HEK293 (cell line): ENCODE results near the gene C6orf89.

Experiments used
- CTCF ChIA-PET: fragments of 350-600 bp; formaldehyde crosslinking; extraction: SDS; loops from one replicate; lab custom pipeline; 2021; ENCODE audit warnings: antibody characterized with exemption; lab: Yijun Ruan, JAX
- POLR2A ChIA-PET: fragments of 300-600 bp; formaldehyde crosslinking; extraction: SDS; loops from one replicate; lab custom pipeline; 2020; ENCODE audit warnings: antibody characterized with exemption, inconsistent platforms; lab: Yijun Ruan, JAX
- H3K27ac ChIP-seq: fragments of 200-500 bp; sonication (Bioruptor generic); 2 replicates; pipeline ENCODE4 v1.5.1; 2014; ENCODE audit warnings: low read depth, low read length, control low read depth, inconsistent platforms; ENCODE audit errors: extremely low read depth
- H3K36me3 ChIP-seq, 2 experiments: fragments of 200-500 bp in 1 of 2; sonication (Bioruptor generic) in 1 of 2; 1 replicate in 1 of 2; 2 replicates in 1 of 2; pipeline ENCODE4 v1.5.1; 2014 to 2017; ENCODE audit warnings: inconsistent platforms in 2 of 2, low read length in 2 of 2; ENCODE audit not compliant: control insufficient read depth in 2 of 2, insufficient read depth in 1 of 2
- H3K4me1 ChIP-seq: fragments of 200-500 bp; sonication (Bioruptor generic); 2 replicates; pipeline ENCODE4 v1.5.1; 2014; ENCODE audit warnings: mild to moderate bottlenecking, low read length, inconsistent platforms; ENCODE audit not compliant: control insufficient read depth, insufficient read depth
- H3K4me3 ChIP-seq: 2 replicates; pipeline ENCODE4 v1.5.1; 2011; ENCODE audit warnings: low read depth, mild to moderate bottlenecking, control low read depth, low read length, moderate library complexity
- H3K9me3 ChIP-seq: fragments of 200-500 bp; sonication (Bioruptor generic); 2 replicates; pipeline ENCODE4 v1.5.1; 2014; ENCODE audit warnings: low read depth, low read length, inconsistent platforms; ENCODE audit not compliant: control insufficient read depth, insufficient read depth
- GLIS2 ChIP-seq: fragments of 450-650 bp; formaldehyde crosslinking; IDR thresholded peaks from 2 replicates; pipeline ENCODE4 v1.5.1; 2016; ENCODE audit warnings: missing biosample characterization, missing genetic modification characterization
- KLF9 ChIP-seq: fragments of 450-650 bp; formaldehyde crosslinking; IDR thresholded peaks from 2 replicates; pipeline ENCODE4 v1.5.1; 2016; ENCODE audit warnings: missing biosample characterization, missing genetic modification characterization, low read depth
- PRDM10 ChIP-seq: fragments of 450-650 bp; formaldehyde crosslinking; IDR thresholded peaks from 2 replicates; pipeline ENCODE4 v1.5.1; 2016; ENCODE audit warnings: missing biosample characterization, missing genetic modification characterization
- SETDB1 ChIP-seq: IDR thresholded peaks from one replicate; pipeline ENCODE4 v1.6.1; 2017; ENCODE audit warnings: mild to moderate bottlenecking, low read length, moderate library complexity, mixed read lengths; ENCODE audit not compliant: insufficient read length
- ZBTB20 ChIP-seq: fragments of 450-650 bp; formaldehyde crosslinking; IDR thresholded peaks from 2 replicates; pipeline ENCODE4 v1.5.1; 2016; ENCODE audit warnings: missing biosample characterization, missing genetic modification characterization
- ZBTB7A ChIP-seq: fragments of 450-650 bp; formaldehyde crosslinking; IDR thresholded peaks from 2 replicates; pipeline ENCODE4 v1.5.1; 2016; ENCODE audit warnings: low read depth, missing biosample characterization, missing genetic modification characterization
- ZNF148 ChIP-seq: fragments of 450-650 bp; formaldehyde crosslinking; IDR thresholded peaks from 2 replicates; pipeline ENCODE4 v1.5.0; 2017; ENCODE audit warnings: missing biosample characterization, missing genetic modification characterization, borderline replicate concordance
- ZNF157 ChIP-seq: fragments of 450-650 bp; formaldehyde crosslinking; IDR thresholded peaks from 2 replicates; pipeline ENCODE4 v1.5.1; 2016; ENCODE audit warnings: missing biosample characterization, missing genetic modification characterization
- ZNF354C ChIP-seq: fragments of 450-650 bp; formaldehyde crosslinking; IDR thresholded peaks from 2 replicates; pipeline ENCODE4 v1.5.1; 2016; ENCODE audit warnings: missing biosample characterization, missing genetic modification characterization, low read depth, borderline replicate concordance
- ZNF391 ChIP-seq: fragments of 450-650 bp; formaldehyde crosslinking; IDR thresholded peaks from 2 replicates; pipeline ENCODE4 v1.5.1; 2016; ENCODE audit warnings: low read depth, missing biosample characterization, missing genetic modification characterization, borderline replicate concordance
- ZNF510 ChIP-seq: fragments of 450-650 bp; formaldehyde crosslinking; IDR thresholded peaks from 2 replicates; pipeline ENCODE4 v1.5.1; 2018; ENCODE audit warnings: mild to moderate bottlenecking, missing genetic modification characterization, missing biosample characterization; ENCODE audit not compliant: insufficient replicate concordance
- ZNF513 ChIP-seq: fragments of 450-650 bp; IDR thresholded peaks from 2 replicates; pipeline ENCODE4 v1.5.1; 2018; ENCODE audit warnings: missing biosample characterization, missing genetic modification characterization
- ZNF529 ChIP-seq: fragments of 450-650 bp; formaldehyde crosslinking; IDR thresholded peaks from 2 replicates; pipeline ENCODE4 v1.5.1; 2017; ENCODE audit warnings: missing genetic modification characterization, missing biosample characterization; ENCODE audit not compliant: insufficient replicate concordance
- ZNF580 ChIP-seq: fragments of 450-650 bp; formaldehyde crosslinking; IDR thresholded peaks from 2 replicates; pipeline ENCODE4 v1.5.1; 2016; ENCODE audit warnings: missing biosample characterization, missing genetic modification characterization
- ZNF623 ChIP-seq: fragments of 450-650 bp; formaldehyde crosslinking; IDR thresholded peaks from 2 replicates; pipeline ENCODE4 v1.5.1; 2016; ENCODE audit warnings: missing biosample characterization, missing genetic modification characterization
- ZNF654 ChIP-seq: fragments of 450-650 bp; formaldehyde crosslinking; IDR thresholded peaks from 2 replicates; pipeline ENCODE4 v1.5.1; 2016; ENCODE audit warnings: low read depth, missing biosample characterization, missing genetic modification characterization
- ZNF670 ChIP-seq: fragments of 450-650 bp; formaldehyde crosslinking; IDR thresholded peaks from 2 replicates; pipeline ENCODE4 v1.5.1; 2016; ENCODE audit warnings: missing biosample characterization, missing genetic modification characterization, low read depth
- ZNF76 ChIP-seq: fragments of 450-650 bp; formaldehyde crosslinking; IDR thresholded peaks from 2 replicates; pipeline ENCODE4; 2016; ENCODE audit warnings: low read depth, missing biosample characterization, missing genetic modification characterization, borderline replicate concordance
- ZNF768 ChIP-seq: fragments of 450-650 bp; formaldehyde crosslinking; IDR thresholded peaks from 2 replicates; pipeline ENCODE4 v1.5.1; 2018; ENCODE audit warnings: missing biosample characterization, mild to moderate bottlenecking, missing genetic modification characterization
- TF ChIP-seq, protein P1 (sequence below): fragments of 450-650 bp; formaldehyde crosslinking; IDR thresholded peaks from 2 replicates; pipeline ENCODE4 v1.5.1; 2017; ENCODE audit warnings: missing biosample characterization, mild to moderate bottlenecking, missing genetic modification characterization, moderate library complexity
- TF ChIP-seq, protein P2 (sequence below): fragments of 450-650 bp; formaldehyde crosslinking; IDR thresholded peaks from 2 replicates; pipeline ENCODE4 v1.5.1; 2016; ENCODE audit warnings: missing biosample characterization, missing genetic modification characterization

The C6orf89 gene

DNA sequence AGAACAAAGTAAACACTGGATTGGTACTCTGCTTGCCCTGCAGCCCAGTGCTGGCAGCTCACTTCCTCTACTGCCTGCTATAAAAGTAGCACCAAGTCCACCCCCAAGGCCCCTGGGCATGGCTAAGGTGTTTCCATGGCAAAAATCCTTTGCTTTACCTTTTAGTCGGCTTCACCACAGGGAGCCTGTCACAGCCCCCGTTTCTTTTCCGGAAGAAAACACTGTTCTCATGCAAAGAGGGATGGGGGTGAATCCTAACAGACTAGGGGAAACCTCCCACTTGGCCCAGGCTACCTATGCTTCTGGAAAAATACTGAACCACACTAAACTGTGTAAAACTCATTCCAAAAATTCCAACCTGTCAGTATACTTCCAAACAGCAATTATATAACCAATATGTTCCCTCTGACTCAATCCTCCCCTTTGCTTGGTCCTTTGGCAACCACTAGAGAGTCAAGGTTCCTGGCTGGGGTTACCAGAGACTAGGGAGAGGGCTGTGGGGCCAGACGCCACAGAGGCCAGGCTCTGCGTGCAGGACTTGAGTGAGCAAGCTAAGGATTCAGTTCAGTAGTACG lies 27.3 kb upstream of the C6orf89 start:
- Histone ChIP-seq H3K36me3 (peaks cover 7 to 76% of the 10 kb centered on the region in 2 experiments; a peak in 2 of 3 replicates), H3K9me3 (no peaks in the 10 kb centered on the region), H3K4me3 (no peak overlapping the region), H3K27ac (no peak overlapping the region), H3K4me1 (no peaks in the 10 kb centered on the region)
- TF ChIP-seq ZNF510 (tag by site-specific recombination) (no peak), ZNF391 (tag by site-specific recombination) (no peak), PRDM10 (tag by site-specific recombination) (peak; percentile 90), SETDB1 (no peak), ZNF670 (tag by site-specific recombination) (no peak)
- TF ChIP-seq, protein P1, sequence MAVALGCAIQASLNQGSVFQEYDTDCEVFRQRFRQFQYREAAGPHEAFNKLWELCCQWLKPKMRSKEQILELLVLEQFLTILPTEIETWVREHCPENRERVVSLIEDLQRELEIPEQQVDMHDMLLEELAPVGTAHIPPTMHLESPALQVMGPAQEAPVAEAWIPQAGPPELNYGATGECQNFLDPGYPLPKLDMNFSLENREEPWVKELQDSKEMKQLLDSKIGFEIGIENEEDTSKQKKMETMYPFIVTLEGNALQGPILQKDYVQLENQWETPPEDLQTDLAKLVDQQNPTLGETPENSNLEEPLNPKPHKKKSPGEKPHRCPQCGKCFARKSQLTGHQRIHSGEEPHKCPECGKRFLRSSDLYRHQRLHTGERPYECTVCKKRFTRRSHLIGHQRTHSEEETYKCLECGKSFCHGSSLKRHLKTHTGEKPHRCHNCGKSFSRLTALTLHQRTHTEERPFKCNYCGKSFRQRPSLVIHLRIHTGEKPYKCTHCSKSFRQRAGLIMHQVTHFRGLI (tag by site-specific recombination), result no peak
- ChIA-PET POLR2A (interaction anchor here (0.7 kb wide), 1 partner anchor 17 kb away, joined by 3 read pairs; the partner anchor contains the start of gene PPIL1), CTCF (interaction anchor here (1.4 to 2.3 kb wide), 2 partner anchors 10 to 14 kb away, joined by 4 to 10 read pairs; no protein-coding TSS in a partner anchor)

- CTCF ChIA-PET, result interaction anchor here (1.0 to 2.6 kb wide), 5 partner anchors 9 to 158 kb away, joined by 3 to 21 read pairs (median 4); no protein-coding TSS in a partner anchor
- H3K27ac ChIP-seq, result no peak overlapping the region
- H3K36me3 ChIP-seq, result peaks cover 9 to 78% of the 10 kb centered on the region in 2 experiments; a peak in 2 of 3 replicates
- H3K4me3 ChIP-seq, result no peak overlapping the region
- no peak for TF ChIP-seq ZBTB7A
- TF ChIP-seq ZNF654, result no peak
- no peak for TF ChIP-seq ZNF76
- TF ChIP-seq ZNF623 (tag by site-specific recombination), result no peak
- no peak for TF ChIP-seq ZNF513 (tag by site-specific recombination)
- TF ChIP-seq ZNF580 (tag by site-specific recombination), result no peak
- no peak for TF ChIP-seq ZNF354C (tag by site-specific recombination)
- TF ChIP-seq ZBTB20 (tag by site-specific recombination), result no peak
- no peak for TF ChIP-seq ZNF529 (tag by site-specific recombination)
- TF ChIP-seq GLIS2 (tag by site-specific recombination), result no peak
- no peak for TF ChIP-seq KLF9 (tag by site-specific recombination)
- TF ChIP-seq, protein P2, sequence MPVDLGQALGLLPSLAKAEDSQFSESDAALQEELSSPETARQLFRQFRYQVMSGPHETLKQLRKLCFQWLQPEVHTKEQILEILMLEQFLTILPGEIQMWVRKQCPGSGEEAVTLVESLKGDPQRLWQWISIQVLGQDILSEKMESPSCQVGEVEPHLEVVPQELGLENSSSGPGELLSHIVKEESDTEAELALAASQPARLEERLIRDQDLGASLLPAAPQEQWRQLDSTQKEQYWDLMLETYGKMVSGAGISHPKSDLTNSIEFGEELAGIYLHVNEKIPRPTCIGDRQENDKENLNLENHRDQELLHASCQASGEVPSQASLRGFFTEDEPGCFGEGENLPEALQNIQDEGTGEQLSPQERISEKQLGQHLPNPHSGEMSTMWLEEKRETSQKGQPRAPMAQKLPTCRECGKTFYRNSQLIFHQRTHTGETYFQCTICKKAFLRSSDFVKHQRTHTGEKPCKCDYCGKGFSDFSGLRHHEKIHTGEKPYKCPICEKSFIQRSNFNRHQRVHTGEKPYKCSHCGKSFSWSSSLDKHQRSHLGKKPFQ, result no peak
- TF ChIP-seq ZNF157, result no peak
- TF ChIP-seq ZNF768 (tag by site-specific recombination), result no peak
- no peak for TF ChIP-seq ZNF148 (tag by site-specific recombination)
- no peaks in the 10 kb centered on the region for H3K9me3 ChIP-seq
- H3K4me1 ChIP-seq, result no peaks in the 10 kb centered on the region
- POLR2A ChIA-PET, result interaction anchor here (0.7 kb wide), 1 partner anchor 11 kb away, joined by 3 read pairs; no protein-coding TSS in a partner anchor
Observed at GRCh38 chr6:36860126-36860525, 25.6 kb upstream of the C6orf89 start.
